Stimulated activated CD8-positive, alpha-beta memory T cell treated with anti-CD3 and anti-CD28 coated beads, Interleukin-4, amount 100 ng/mL, for 24 hours (primary cell): ENCODE results near the gene LMNTD1.

Experiments used
- DNase-seq: peaks from one replicate; pipeline ENCODE4 v3.0.0-alpha.2; 2020; ENCODE audit warnings: low read depth

Gene LMNTD1

GRCh38 chr12:25552681-25553080 is 402 bp downstream of the LMNTD1 start:
- DNase-seq: no peak

GRCh38 chr12:25550186-25550585 is 2.9 kb downstream of the LMNTD1 start:
- DNase-seq: no peak

GRCh38 chr12:25549120-25549519 is 4.0 kb downstream of the LMNTD1 start:
- no peak for DNase-seq

GRCh38 chr12:25546318-25546717 is 6.8 kb downstream of the LMNTD1 start:
- DNase-seq: no peak

GRCh38 chr12:25533150-25533549 is 19.9 kb downstream of the LMNTD1 start:
- no peak for DNase-seq

GRCh38 chr12:25531502-25532052 is 21.5 kb downstream of the LMNTD1 start:
- DNase-seq: no peak

GRCh38 chr12:25529738-25530137 is 23.3 kb downstream of the LMNTD1 start:
- DNase-seq: no peak

- no peak for DNase-seq
These were observed 26.3 kb downstream of the LMNTD1 start for GRCh38 chr12:25526778-25527177.

- DNase-seq: no peak
These were observed 28.7 kb downstream of the LMNTD1 start for GRCh38 chr12:25524366-25524765.

- DNase-seq: no peak
These were observed 31.3 kb downstream of the LMNTD1 start for GRCh38 chr12:25521625-25522256.

GRCh38 chr12:25518512-25518911 is 34.6 kb downstream of the LMNTD1 start:
- DNase-seq: no peak

GRCh38 chr12:25504744-25505143 is 48.3 kb downstream of the LMNTD1 start:
- DNase-seq: no peak

- no peak for DNase-seq
These were observed 49.4 kb downstream of the LMNTD1 start for GRCh38 chr12:25503666-25504065.

- no peak for DNase-seq
These were observed 50.5 kb downstream of the LMNTD1 start for GRCh38 chr12:25502596-25502995.

- no peak for DNase-seq
These were observed 51.0 kb downstream of the LMNTD1 start for GRCh38 chr12:25502118-25502517.

GRCh38 chr12:25501549-25501948 is 51.5 kb downstream of the LMNTD1 start:
- no peak for DNase-seq

GRCh38 chr12:25500651-25501050 is 52.4 kb downstream of the LMNTD1 start:
- DNase-seq: no peak

GRCh38 chr12:25497021-25497420 is 56.1 kb downstream of the LMNTD1 start:
- DNase-seq: no peak

- no peak for DNase-seq
These were observed 56.9 kb downstream of the LMNTD1 start for GRCh38 chr12:25496098-25496587.

- DNase-seq: no peak
These were observed 57.6 kb downstream of the LMNTD1 start for GRCh38 chr12:25495331-25496097.

- no peak for DNase-seq
These were observed 58.2 kb downstream of the LMNTD1 start for GRCh38 chr12:25494926-25495325.

GRCh38 chr12:25493682-25494081 is 59.4 kb downstream of the LMNTD1 start:
- no peak for DNase-seq
